GM19324 (cell line): ENCODE measurements around the gene TMED8.

ENCODE experiments used
- ATAC-seq: cut with Tn5 transposase; IDR thresholded peaks from one replicate; pipeline ENCODE4 v1.9.1; 2021; ENCODE audit warnings: mild to moderate bottlenecking, moderate library complexity; ENCODE audit not compliant: unreplicated experiment, low FRiP score

The TMED8 gene

GRCh38 chr14:77302926-77303325 is 74.0 kb downstream of the TMED8 start:
- no peak for ATAC-seq

GRCh38 chr14:77301103-77301502 is 75.8 kb downstream of the TMED8 start:
- no peak for ATAC-seq

GRCh38 chr14:77299771-77300170 is 77.1 kb downstream of the TMED8 start:
- no peak for ATAC-seq

- ATAC-seq: no peak
Measured at GRCh38 chr14:77296906-77297305, 80.0 kb downstream of the TMED8 start.

GRCh38 chr14:77296155-77296554 is 80.7 kb downstream of the TMED8 start:
- no peak for ATAC-seq

- no peak for ATAC-seq
Measured at GRCh38 chr14:77290705-77291104, 86.2 kb downstream of the TMED8 start.

- ATAC-seq: no peak
Measured at GRCh38 chr14:77286576-77286975, 90.3 kb downstream of the TMED8 start.
